Measurements from ENCODE around the gene LOXL3. TPM values are rescaled to one million over a fixed set of nuclear protein-coding genes. Genes with fewer than 3 reads are reported as not detected.

The LOXL3 gene
- total RNA-seq, 1 donor from 2014 or later: 24.2 TPM

DNA sequence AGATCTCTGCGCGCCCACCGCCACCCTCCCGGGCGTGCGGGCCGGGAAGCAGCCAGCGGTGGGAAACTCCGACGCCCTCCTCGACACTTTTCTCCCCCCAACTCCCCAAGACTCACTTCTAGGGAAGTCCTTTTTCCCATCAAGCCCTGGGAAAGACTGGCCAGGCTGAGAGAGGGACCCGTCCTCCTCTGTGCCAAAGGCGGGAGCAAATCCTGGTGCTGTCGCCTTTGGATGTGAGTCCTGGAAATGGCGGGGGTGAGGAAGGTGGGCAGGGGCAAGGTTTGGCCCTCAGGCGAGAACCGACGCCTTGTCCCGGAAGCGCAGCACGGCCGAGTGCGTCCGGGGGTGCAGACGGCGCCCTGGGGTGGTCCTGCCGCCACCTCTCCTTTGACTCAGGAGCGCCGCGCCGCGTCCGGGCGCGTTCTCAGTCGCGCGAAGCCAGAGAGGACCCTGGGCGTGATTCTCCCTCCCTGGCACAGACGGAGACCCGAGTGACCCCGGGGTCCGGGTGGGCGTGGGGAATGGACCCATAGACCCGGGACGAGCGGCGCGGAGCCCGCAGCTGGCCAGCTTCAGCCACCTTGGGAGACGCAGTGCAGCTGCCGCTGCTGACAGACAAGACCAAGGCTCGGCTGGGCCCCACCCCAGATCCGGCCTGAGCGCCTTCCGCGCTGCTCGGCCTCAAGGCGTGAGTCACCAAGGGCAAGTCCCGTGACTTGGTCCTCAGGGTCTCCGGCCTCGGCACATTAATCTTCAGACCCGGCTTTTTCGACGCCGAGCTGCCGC lies 50.8 kb downstream of the LOXL3 start:
- peak overlapping the region; percentile 85 for H3K4me2 ChIP-seq

GRCh38 chr2:74502147-74502719 lies 51.5 kb downstream of the LOXL3 start:
- no peak overlapping the region for H3K27ac ChIP-seq
- H3K27me3 ChIP-seq: peaks cover 89% of the 10 kb centered on the region
- H3K4me2 ChIP-seq: peak overlapping the region; percentile 85
- H3K9ac ChIP-seq: no peak overlapping the region
- TF ChIP-seq EZH2 (IDR thresholded peaks at IDR 0.05): no peak
- TF ChIP-seq CTCF (IDR thresholded peaks at IDR 0.05): no peak
- no peak for TF ChIP-seq EZH2phosphoT487 (IDR thresholded peaks at IDR 0.05)
- peaks cover 41% of the 10 kb centered on the region for H3K4me1 ChIP-seq
- H3K79me2 ChIP-seq (ENCODE audit: low read depth): peaks cover 13% of the 10 kb centered on the region
- DNase-seq (ENCODE audit: low spot score): peak; percentile 42
- H3F3A ChIP-seq (ENCODE audit: low read depth): peaks cover 50% of the 10 kb centered on the region
- H3K36me3 ChIP-seq: no peaks in the 10 kb centered on the region
- peaks cover 52% of the 10 kb centered on the region for H3K4me1 Mint-ChIP-seq
- H3K4me3 ChIP-seq: peak overlapping the region; percentile 46
- H3K36me3 Mint-ChIP-seq: peaks cover 21% of the 10 kb centered on the region
- H3K27me3 Mint-ChIP-seq (ENCODE audit: insufficient read depth, low read depth): peaks cover 83% of the 10 kb centered on the region
- peak overlapping the region; percentile 67 for H2AFZ ChIP-seq (replicated peaks)
- H4K20me1 ChIP-seq (ENCODE audit: low read depth): peaks cover 35% of the 10 kb centered on the region
- H3K4me3 Mint-ChIP-seq: peak overlapping the region; percentile 80
- no peak overlapping the region for H3K27ac Mint-ChIP-seq
- no peaks in the 10 kb centered on the region for H3K9me3 ChIP-seq (ENCODE audit: low read depth)
- H3K9me3 Mint-ChIP-seq: peaks cover 2% of the 10 kb centered on the region

More for the DNA sequence above, 50.8 kb downstream of the LOXL3 start:
- TF ChIP-seq EZH2 (IDR thresholded peaks at IDR 0.05): peak; percentile 98
- TF ChIP-seq EZH2phosphoT487 (IDR thresholded peaks at IDR 0.05): no peak
- peak; percentile 40 for TF ChIP-seq CTCF (IDR thresholded peaks at IDR 0.05)
- H3F3A ChIP-seq (ENCODE audit: low read depth): peaks cover 44% of the 10 kb centered on the region
- no peak overlapping the region for H3K27ac ChIP-seq
- H4K20me1 ChIP-seq (ENCODE audit: low read depth): peaks cover 35% of the 10 kb centered on the region
- peak overlapping the region; percentile 67 for H2AFZ ChIP-seq (replicated peaks)
- peaks cover 82% of the 10 kb centered on the region for H3K27me3 ChIP-seq
- H3K4me1 ChIP-seq: peaks cover 40% of the 10 kb centered on the region
- peak overlapping the region; percentile 46 for H3K4me3 ChIP-seq
- no peaks in the 10 kb centered on the region for H3K36me3 ChIP-seq
- H3K9me3 ChIP-seq (ENCODE audit: low read depth): no peaks in the 10 kb centered on the region
- Mint-ChIP-seq H3K4me1 (peaks cover 47% of the 10 kb centered on the region), H3K4me3 (peak overlapping the region; percentile 80), H3K36me3 (peaks cover 21% of the 10 kb centered on the region), H3K9me3 (peaks cover 2% of the 10 kb centered on the region), H3K27me3 (ENCODE audit: insufficient read depth, low read depth) (peaks cover 78% of the 10 kb centered on the region), H3K27ac (no peak overlapping the region)
- peaks cover 13% of the 10 kb centered on the region for H3K79me2 ChIP-seq (ENCODE audit: low read depth)
- peak; percentile 54 for DNase-seq (ENCODE audit: low spot score)
- H3K9ac ChIP-seq: no peak overlapping the region

DNA sequence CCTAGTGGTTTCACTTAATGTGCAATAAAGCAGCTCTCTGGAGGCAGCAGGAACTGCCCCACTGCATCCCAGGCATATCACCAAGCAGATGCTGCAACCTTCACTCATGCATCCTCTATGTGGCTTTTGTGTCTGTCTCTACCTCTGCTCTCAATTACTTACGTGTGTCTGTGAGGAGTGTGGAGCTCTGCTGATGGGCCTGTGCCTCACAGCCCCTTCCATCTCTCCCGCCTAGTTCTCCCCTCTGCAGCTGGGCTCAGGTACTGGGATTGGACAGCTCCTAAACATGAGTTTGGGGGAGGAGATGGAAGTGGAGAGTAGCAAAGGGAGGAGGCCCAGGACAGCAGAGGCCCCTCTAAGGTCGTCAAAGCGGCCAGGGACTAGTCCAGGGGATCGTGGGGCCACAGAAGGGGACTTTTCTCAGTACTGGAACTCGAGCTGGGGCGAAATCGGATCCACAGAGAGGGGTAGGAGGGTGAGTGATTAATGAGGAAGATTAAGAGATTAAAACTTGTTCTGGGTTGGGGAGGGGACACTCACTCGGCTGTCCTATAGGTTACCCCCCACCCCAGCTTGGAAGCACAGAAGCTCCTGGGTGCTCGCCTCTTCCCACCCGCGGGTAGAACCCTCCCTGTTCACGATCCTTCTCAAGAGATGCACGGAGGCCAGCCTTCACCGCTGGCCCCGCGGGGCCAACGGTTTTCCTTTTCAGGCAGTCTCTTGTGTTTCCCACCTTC lies 52.2 kb downstream of the LOXL3 start:
- Histone ChIP-seq H3K4me3 (no peak overlapping the region), H3F3A (ENCODE audit: low read depth) (peaks cover 50% of the 10 kb centered on the region), H3K4me2 (peak overlapping the region; percentile 85), H3K27ac (no peak overlapping the region), H3K79me2 (ENCODE audit: low read depth) (peaks cover 9% of the 10 kb centered on the region), H3K9me3 (ENCODE audit: low read depth) (no peaks in the 10 kb centered on the region), H4K20me1 (ENCODE audit: low read depth) (peaks cover 35% of the 10 kb centered on the region), H3K27me3 (peaks cover 96% of the 10 kb centered on the region), H3K36me3 (no peaks in the 10 kb centered on the region), H3K9ac (no peak overlapping the region), H3K4me1 (peaks cover 37% of the 10 kb centered on the region), H2AFZ (replicated peaks) (no peak overlapping the region)
- Mint-ChIP-seq H3K27me3 (ENCODE audit: insufficient read depth, low read depth) (peaks cover 82% of the 10 kb centered on the region), H3K4me3 (peak overlapping the region; percentile 80), H3K4me1 (peaks cover 46% of the 10 kb centered on the region), H3K9me3 (peaks cover 2% of the 10 kb centered on the region), H3K36me3 (peaks cover 18% of the 10 kb centered on the region), H3K27ac (no peak overlapping the region)
- TF ChIP-seq CTCF (IDR thresholded peaks at IDR 0.05) (no peak), EZH2phosphoT487 (IDR thresholded peaks at IDR 0.05) (no peak), EZH2 (IDR thresholded peaks at IDR 0.05) (no peak)
- DNase-seq (ENCODE audit: low spot score): peak; percentile 41
